OCI-LY3 (cell line): ENCODE data around the gene PLD2.
"Not testable (repeated sequence)": the region's sequence is repeated elsewhere in the genome, so short reads cannot be mapped to it uniquely, and the experiment has no call there.

Experiments
- H2AFZ ChIP-seq: fragments of 200-600, 300-600 bp; shearing (Covaris generic); 2 replicates; pipeline ENCODE4 v1.6.0; 2014; ENCODE audit warnings: antibody characterized with exemption, low read depth, low read length
- H3K27ac ChIP-seq: fragments of 200-600, 300-600 bp; sonication (generic); 2 replicates; pipeline ENCODE4 v1.5.1; 2014; ENCODE audit warnings: mild to moderate bottlenecking, low read length, moderate library complexity, mixed read lengths
- H3K27me3 ChIP-seq: fragments of 200-600, 300-600 bp; sonication (generic); 2 replicates; pipeline ENCODE4 v1.6.1; 2014; ENCODE audit warnings: low read depth, low read length, mixed read lengths
- H3K36me3 ChIP-seq: fragments of 200-600, 300-600 bp; sonication (generic); replicated peaks from 2 replicates; pipeline ENCODE3; 2014; ENCODE audit warnings: low read depth, low read length, mixed read lengths
- H3K4me1 ChIP-seq: fragments of 300-600, 200-600 bp; sonication (generic); 2 replicates; pipeline ENCODE4 v1.6.1; 2014; ENCODE audit warnings: low read length, mixed read lengths
- H3K4me2 ChIP-seq: fragments of 200-600, 300-600 bp; sonication (generic); 2 replicates; pipeline ENCODE4 v1.6.1; 2014; ENCODE audit warnings: low read length, mixed read lengths
- H3K4me3 ChIP-seq: fragments of 300-600, 200-600 bp; sonication (generic); 2 replicates; pipeline ENCODE4 v1.5.1; 2014; ENCODE audit warnings: antibody characterized with exemption, mild to moderate bottlenecking, low read length, moderate library complexity
- H3K79me2 ChIP-seq: fragments of 300-600, 200-600 bp; shearing (Covaris generic); 2 replicates; pipeline ENCODE4 v1.6.1; 2014; ENCODE audit warnings: mild to moderate bottlenecking, low read length, mixed read lengths
- H3K9ac ChIP-seq: fragments of 300-600, 200-600 bp; shearing (Covaris generic); 2 replicates; pipeline ENCODE4 v1.6.0; 2014; ENCODE audit warnings: mild to moderate bottlenecking, low read length, moderate library complexity
- H3K9me3 ChIP-seq: fragments of 200-600, 300-600 bp; shearing (Covaris generic); 2 replicates; pipeline ENCODE4 v1.6.1; 2014; ENCODE audit warnings: low read length, mixed read lengths; ENCODE audit not compliant: insufficient read depth
- H4K20me1 ChIP-seq: fragments of 200-600, 300-600 bp; sonication (generic); 2 replicates; pipeline ENCODE4 v1.6.1; 2016; ENCODE audit warnings: low read length, mixed read lengths; ENCODE audit not compliant: insufficient read depth
- CTCF ChIP-seq: fragments of 200-600, 300-600 bp; sonication (generic); IDR thresholded peaks from 2 replicates; pipeline ENCODE4 v1.5.1; 2014; ENCODE audit warnings: antibody characterized with exemption, low read length, low read depth
- EZH2phosphoT487 ChIP-seq: fragments of 200-600 bp; shearing (Covaris generic); IDR thresholded peaks from 2 replicates; pipeline ENCODE4 v1.6.1; 2018; ENCODE audit warnings: antibody characterized with exemption, mixed run types, low read depth

The PLD2 gene

GRCh38 chr17:4861052-4861451 lies 54.1 kb downstream of the PLD2 start:
- H4K20me1 ChIP-seq, result no peaks in the 10 kb centered on the region
- H2AFZ ChIP-seq, result no peak overlapping the region
- peaks cover 2% of the 10 kb centered on the region; the same call in 1 of the 2 replicates for H3K4me1 ChIP-seq
- no peak overlapping the region for H3K9ac ChIP-seq
- H3K27me3 ChIP-seq, result no peaks in the 10 kb centered on the region
- no peaks in the 10 kb centered on the region for H3K79me2 ChIP-seq
- H3K9me3 ChIP-seq, result no peaks in the 10 kb centered on the region
- H3K4me3 ChIP-seq, result no peak overlapping the region
- H3K36me3 ChIP-seq, result no peaks in the 10 kb centered on the region
- no peak overlapping the region for H3K27ac ChIP-seq
- TF ChIP-seq EZH2phosphoT487, result no peak
- TF ChIP-seq CTCF, result no peak
- H3K4me2 ChIP-seq, result no peak overlapping the region

GRCh38 chr17:4862720-4863119 lies 55.8 kb downstream of the PLD2 start:
- Histone ChIP-seq H3K36me3 (no peaks in the 10 kb centered on the region), H3K4me2 (no peak overlapping the region), H3K9ac (no peak overlapping the region), H3K4me3 (no peak overlapping the region), H3K79me2 (no peaks in the 10 kb centered on the region), H3K27ac (no peak overlapping the region), H3K9me3 (no peaks in the 10 kb centered on the region), H2AFZ (no peak overlapping the region), H3K4me1 (peaks cover 2% of the 10 kb centered on the region; the same call in 1 of the 2 replicates), H4K20me1 (no peaks in the 10 kb centered on the region), H3K27me3 (no peaks in the 10 kb centered on the region)
- TF ChIP-seq EZH2phosphoT487 (no peak), CTCF (no peak)

GRCh38 chr17:4863321-4863720 lies 56.4 kb downstream of the PLD2 start:
- Histone ChIP-seq H3K79me2 (no peaks in the 10 kb centered on the region), H3K4me2 (no peak overlapping the region), H3K27me3 (no peaks in the 10 kb centered on the region), H3K27ac (no peak overlapping the region), H3K4me1 (peaks cover 2% of the 10 kb centered on the region; the same call in 1 of the 2 replicates), H3K36me3 (no peaks in the 10 kb centered on the region), H3K4me3 (no peak overlapping the region), H4K20me1 (no peaks in the 10 kb centered on the region), H3K9me3 (no peaks in the 10 kb centered on the region), H2AFZ (no peak overlapping the region), H3K9ac (no peak overlapping the region)
- TF ChIP-seq CTCF (no peak), EZH2phosphoT487 (no peak)

- not testable (repeated sequence) for H3K9me3 ChIP-seq, H3K4me2 ChIP-seq, H4K20me1 ChIP-seq, H2AFZ ChIP-seq, H3K27ac ChIP-seq, H3K4me3 ChIP-seq, H3K36me3 ChIP-seq, H3K79me2 ChIP-seq, H3K4me1 ChIP-seq, H3K27me3 ChIP-seq, H3K9ac ChIP-seq
These were observed 60.6 kb downstream of the PLD2 start for GRCh38 chr17:4867535-4867934.

- H3K27me3 ChIP-seq, H3K4me2 ChIP-seq, H3K4me1 ChIP-seq, H3K9ac ChIP-seq, H3K9me3 ChIP-seq, H3K36me3 ChIP-seq, H3K4me3 ChIP-seq, H3K27ac ChIP-seq, H3K79me2 ChIP-seq, H2AFZ ChIP-seq, H4K20me1 ChIP-seq: not testable (repeated sequence)
These were observed 62.4 kb downstream of the PLD2 start for GRCh38 chr17:4869058-4869998.
